Amniotic epithelial cell (primary cell): Measurements from ENCODE around the gene IL10.

ENCODE experiments used
- DNase-seq: peaks from one replicate; pipeline ENCODE4 v3.0.0-alpha.2; 2010; ENCODE audit warnings: low read depth

The IL10 gene

DNA sequence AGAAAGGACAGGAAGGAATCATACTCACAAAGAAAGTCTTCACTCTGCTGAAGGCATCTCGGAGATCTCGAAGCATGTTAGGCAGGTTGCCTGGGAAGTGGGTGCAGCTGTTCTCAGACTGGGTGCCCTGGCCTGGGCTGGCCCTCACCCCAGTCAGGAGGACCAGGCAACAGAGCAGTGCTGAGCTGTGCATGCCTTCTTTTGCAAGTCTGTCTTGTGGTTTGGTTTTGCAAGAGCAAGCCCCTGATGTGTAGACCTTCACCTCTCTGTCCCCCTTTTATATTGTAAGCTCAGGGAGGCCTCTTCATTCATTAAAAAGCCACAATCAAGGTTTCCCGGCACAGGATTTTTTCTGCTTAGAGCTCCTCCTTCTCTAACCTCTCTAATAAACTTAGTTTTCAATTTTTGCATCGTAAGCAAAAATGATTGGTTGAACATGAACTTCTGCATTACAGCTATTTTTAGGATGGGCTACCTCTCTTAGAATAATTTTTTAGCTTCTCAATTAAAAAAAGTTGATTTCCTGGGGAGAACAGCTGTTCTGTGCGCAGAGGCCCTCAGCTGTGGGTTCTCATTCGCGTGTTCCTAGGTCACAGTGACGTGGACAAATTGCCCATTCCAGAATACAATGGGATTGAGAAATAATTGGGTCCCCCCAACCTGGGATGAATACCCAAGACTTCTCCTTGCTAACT, at the start of gene IL10:
Gene IL10, minus strand, starts transcription at position 252 of the 695 bp plus-strand sequence. Its CDS starts 59 bp downstream, at position 193.
- DNase-seq: peak; percentile 79

DNA sequence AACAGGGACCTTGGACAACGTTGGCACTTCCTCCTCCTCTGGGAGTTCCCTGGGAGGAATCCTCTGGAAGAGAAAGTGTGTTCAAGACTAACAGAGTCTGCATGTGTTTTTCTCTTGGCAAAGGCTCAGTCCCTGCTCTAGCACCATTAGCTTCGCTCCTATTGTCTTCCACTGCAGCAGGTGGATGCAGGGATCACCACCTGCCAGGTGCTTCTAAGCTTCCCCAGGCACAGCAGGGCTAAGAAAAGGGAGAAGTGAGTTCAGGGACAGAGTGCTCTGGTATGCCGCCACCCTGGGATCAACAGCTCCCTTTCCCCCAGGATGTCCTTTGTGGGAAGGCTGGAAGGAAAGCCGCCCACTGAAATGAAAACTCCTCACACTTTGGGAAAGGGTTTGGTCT, 49.2 kb upstream of the IL10 start:
- no peak for DNase-seq

DNA sequence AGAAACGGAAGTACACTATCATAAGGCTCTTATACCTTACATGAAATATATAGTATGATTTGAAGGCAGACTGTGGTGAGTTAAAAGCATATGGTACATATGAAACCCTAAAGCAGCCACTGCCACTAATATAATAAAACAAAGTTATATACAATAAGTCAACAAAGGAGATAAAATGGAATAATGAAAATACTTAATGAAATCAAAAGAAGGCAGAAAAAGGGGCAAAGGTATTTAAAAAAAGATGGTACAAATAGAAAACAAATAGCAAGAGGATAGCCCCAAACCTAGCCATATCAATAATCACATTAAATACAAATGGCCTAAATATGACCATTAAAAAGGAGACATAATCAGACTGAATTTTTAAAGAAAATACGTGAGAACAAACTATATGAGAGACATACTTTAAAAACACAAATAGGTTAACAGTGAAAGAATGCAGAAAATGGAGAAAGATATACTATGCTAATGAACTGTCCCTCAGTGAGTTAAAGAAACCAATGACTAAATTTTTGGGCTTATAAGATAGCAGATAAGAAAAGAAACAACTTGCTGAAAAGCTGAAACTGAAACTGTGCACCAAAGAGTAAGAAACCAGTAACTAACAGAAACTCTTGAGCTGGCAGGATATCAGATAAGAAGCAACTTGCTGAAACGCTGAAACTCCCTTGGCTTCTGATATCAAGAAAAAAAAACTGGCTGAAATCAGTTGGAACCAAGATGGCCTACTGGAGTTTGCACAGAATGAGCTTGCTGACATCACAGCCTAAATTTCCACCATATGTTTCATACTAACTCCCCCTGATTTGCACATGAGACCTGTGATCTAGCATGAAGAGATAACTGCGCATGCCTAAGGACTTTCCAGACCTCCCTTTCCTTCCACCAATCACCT, 44.3 kb upstream of the IL10 start:
- DNase-seq: peak; percentile 52

DNA sequence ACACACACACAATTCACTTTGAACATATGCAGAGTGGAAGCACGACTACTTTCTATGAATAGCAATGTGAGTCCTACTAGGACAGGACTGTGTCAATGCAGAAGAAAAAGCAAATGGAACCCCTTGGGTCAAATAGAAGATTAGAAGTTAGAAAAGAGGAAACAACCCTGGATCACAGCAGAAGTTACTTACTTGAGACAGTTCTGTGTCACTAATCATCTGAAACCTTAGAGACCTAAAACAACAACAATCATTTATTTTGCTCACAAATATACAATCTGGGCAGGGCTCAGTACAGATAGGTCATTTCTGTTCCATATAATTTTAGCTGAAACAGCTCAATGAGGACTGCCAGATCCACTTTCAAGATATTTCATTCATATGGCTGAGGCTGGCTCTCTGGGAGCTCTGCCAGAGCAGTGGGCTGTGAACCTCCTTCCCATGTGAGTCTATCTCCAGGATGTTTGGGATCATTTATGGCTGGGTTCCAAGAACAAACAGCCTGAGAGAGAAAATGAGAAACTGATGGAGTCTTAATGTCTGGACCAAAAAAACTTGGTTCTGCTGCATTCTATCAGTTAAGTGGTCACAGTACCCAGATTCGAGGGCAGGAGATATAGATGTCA, 42.5 kb upstream of the IL10 start:
- peak; percentile 78 for DNase-seq

DNA sequence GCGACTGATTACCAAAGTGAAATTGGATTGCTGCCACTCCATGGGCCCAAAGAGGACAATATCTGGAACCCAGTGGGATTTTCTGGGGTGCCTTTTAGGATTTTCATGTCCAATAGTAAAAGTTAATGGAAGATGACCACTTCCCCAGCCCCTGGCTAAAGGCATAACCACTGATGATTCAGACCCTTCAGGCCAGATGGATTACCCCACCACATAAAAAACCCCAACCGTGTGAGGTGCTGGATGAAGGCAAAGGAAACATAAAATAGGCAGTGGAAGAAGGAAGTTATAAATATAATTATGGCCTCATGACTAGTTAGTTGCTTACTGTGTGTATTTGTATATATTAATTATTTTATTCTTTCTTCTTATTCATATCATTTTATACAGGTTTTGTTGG, 40.2 kb upstream of the IL10 start:
- peak; percentile 36 for DNase-seq

DNA sequence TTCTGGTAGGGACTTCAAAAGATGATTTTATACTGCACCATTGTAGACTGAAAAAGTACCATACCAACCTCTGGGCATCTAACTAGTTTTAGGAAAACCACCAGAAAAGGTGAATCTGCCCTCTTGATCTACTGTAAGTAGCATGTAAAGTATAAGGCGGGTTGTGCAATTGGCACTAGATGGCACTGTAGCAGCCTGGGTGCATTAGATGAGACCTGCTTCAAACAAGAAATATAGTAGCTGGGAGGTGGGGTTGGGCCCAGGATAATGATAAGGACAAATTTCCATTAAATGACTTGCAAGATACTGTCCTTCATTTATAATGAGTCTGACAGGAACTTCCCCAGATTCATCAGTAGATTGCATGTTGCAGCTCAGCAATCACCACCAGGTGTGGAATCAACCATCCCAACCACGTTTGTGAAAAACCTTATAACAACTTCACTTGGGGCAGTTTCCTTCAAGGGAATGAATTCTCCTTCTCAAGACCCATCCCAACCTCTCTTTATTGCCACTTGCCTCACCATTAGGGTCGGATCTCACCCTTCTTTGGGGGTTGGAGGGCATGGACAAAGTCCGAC, 37.3 kb upstream of the IL10 start:
- peak; percentile 52 for DNase-seq

DNA sequence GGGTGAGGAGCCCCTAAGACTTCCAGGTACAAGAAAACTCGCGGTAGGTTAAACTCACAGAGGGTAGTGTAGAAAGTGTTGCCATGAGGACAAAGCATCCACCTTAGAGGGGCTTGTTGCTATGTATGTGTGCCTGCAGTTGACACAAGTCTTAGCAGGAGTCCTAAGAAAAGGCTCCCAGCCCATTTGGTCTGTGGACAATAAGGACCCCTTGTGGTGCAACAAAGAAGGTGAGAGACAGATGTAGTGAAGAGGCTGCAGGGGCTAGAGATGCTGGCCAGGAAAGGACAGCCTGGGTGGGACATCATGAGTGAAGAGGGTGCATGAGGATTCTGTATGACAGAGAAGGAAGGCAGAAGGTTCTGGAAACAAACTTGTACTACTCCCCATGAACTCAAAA, 36.3 kb upstream of the IL10 start:
- peak; percentile 59 for DNase-seq

DNA sequence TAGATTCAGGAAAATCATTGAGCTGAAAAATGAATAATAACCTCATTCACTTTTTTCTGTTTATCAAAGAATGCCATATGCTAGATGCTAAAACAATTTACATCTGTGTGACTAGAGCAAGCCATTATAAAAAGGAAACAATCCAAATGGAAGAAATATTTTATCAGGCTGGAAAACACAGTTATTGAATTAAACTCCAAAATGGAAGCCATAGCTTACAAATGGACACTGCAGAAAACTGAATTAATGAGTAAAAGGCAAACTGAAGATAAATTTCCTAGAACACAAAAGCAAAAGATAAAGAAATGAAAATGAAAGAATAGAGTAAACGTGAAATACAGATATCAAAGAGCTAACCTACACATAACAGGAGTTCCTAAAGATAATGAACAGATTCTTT, 33.1 kb upstream of the IL10 start:
- DNase-seq: no peak

DNA sequence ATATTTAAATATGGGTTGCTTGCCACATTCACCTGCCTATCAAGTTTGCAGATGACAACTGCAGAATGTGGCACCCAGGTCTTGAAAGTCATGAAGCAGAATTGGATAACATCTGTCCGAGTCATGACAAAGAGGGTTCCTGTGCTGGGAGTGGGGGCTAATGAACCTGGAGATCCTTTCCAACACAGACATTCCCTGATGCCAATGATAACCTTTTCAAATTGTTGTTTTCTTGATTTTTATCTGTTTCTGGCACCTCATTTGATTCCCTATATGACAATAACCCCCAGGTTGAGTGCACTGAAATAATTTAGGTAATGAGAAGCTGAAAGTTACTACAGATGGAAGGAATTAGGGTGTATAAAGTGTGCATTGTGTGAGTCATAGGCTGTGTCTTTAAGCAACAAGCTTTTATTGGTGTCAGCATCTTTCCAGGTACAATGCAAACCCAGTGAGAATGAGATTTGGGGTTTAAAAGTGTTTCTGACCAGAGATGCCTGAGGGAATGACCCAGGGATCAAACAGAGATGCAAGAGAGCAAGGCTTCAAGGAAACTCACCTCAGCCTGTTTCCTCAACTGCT, 32.0 kb upstream of the IL10 start:
- DNase-seq: no peak

DNA sequence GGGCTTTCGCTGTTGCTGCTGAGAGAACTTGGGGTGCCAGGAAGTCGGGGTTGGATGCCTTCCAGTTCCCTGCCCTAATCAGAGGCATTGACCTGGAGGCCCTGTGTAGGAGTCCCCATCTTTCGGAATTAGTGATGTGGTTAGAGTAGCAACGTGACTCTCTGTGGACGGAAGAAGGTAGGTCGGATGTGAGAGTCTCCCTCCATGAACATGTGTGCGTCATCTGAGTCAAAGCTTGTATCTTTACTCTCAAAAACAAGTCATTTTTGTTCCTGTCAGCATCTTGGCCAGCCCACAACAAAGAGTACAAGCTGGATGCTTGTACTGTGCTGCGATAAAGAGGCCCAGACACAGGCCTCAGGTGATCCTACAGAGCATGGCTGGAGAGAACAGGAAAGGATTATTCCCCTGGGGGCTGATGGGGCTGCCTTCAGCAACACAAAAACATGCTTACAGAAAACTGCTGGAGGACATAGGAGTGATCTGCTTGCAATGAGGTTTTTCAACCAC, 31.0 kb upstream of the IL10 start:
- DNase-seq: no peak

DNA sequence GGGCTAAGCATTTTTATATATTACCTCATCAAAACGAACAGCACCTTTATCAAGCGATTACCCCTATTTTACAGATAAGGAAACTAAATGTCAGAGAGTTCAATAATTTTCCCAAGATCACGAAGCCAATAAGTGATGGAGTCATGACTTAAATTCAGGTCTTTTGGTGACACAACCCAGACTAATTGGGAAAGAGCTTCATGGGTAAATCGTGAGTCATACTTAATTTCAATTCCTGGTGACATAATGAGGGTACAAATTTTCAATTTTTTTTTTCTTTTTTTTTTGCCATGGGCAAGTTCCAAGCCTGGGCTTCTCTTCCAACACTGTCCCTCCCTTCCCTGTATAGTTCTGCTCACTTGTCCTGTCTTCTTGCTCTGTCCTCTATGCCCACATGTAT, 30.1 kb upstream of the IL10 start:
- DNase-seq: no peak

DNA sequence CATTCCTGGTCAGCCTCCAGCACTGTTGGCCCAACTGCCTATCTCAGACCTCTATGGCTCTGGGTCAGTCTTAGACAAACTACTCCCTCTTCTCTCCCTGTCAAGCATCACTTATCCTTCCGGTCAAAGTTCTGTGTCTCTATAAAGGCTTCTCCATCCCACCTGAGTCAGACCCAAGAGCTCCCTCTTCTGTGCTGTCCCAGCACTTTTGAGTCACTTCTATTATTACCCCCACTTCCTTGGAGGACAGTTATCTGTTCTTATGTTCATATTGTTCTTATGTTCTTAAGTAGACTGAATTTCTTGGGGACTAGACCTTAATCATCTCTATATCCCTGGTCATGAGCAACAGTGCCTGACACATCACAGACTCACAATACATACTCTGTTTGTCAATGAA, 29.2 kb upstream of the IL10 start:
- peak; percentile 7 for DNase-seq

DNA sequence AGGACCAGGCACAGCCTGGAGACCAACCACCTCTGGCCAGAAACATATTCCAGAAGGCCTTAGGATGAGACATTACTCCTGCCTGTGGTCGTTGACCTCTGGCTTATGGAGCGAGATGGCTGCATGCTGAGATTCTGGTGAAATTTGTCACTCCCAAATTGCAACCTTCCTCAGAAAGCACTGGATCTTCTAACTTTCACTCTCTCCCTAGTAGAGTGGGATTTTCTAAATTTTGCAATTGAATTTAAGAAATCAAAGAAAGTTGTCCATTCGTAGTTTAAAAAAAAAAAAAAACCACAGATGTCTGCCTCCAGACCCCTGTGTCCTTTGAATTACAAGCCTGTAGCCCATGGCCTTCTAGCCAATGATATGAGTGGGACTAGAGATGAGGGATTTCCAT, 28.6 kb upstream of the IL10 start:
- DNase-seq: no peak

DNA sequence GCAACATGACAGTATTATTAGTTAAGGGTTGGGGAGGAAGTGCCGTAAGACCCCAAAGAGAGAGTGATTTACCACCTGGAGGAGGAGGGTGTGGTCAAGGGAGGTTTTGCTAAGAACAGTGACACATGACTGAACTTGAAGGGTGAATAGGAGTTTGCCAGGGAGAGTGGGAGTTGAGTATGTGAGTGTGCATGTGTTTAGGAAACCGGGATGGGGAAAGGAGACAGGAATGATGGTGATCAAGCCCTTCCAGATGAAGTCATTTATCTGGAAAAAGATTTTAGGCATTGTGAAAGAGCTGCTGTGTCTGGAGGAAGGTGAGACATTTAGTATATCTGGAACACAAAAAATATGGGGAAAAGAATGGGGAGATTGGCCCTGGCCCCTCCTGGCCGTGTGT, 28.1 kb upstream of the IL10 start:
- peak; percentile 54 for DNase-seq

DNA sequence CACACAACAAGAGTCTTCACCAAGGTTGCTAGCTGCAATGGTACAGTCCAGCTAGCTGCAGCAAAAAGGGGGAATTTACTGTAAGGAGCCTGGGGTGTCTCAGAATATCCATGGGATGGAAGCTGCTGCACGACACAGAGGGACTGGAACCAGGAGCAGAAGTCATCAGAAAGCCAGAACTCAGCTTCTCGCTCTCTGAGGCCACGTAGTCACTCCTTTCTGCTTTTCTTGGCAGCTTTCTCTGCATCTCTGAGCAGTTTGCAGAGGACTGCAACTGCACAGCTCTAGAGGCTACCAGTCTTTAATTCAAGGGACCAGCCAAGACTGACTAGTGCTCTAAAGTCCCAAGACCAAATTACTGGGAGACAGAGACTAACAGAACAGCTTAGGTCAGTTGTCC, 27.0 kb upstream of the IL10 start:
- no peak for DNase-seq

DNA sequence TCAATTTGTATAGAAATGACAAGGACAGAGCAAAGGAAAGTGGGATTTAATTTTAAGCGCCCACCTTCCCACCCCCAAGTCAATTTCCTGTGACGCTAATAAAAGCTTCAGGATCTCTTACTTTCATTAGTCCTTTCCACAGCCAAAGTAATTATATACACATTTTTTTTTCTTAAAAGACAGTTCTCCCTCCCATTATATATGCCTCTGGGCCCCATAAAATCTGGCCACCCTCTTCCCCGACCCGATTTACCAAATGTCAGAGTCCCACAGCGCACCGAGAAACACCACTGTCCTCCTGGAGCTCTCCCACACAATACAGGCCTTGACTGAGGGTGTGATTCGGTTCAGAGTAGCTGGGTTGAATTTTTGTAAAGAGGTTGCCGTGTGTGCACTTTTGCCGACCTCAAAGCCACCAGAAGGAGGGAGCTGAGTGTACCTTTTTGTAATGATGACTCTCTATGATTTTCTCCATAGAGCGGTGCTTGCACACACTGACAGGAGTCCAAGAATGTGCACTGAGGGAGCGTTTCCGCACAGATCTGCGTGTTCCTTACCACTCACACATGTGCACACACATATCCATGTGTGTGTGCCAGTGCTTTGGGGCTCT, 26.2 kb upstream of the IL10 start:
- DNase-seq: no peak

DNA sequence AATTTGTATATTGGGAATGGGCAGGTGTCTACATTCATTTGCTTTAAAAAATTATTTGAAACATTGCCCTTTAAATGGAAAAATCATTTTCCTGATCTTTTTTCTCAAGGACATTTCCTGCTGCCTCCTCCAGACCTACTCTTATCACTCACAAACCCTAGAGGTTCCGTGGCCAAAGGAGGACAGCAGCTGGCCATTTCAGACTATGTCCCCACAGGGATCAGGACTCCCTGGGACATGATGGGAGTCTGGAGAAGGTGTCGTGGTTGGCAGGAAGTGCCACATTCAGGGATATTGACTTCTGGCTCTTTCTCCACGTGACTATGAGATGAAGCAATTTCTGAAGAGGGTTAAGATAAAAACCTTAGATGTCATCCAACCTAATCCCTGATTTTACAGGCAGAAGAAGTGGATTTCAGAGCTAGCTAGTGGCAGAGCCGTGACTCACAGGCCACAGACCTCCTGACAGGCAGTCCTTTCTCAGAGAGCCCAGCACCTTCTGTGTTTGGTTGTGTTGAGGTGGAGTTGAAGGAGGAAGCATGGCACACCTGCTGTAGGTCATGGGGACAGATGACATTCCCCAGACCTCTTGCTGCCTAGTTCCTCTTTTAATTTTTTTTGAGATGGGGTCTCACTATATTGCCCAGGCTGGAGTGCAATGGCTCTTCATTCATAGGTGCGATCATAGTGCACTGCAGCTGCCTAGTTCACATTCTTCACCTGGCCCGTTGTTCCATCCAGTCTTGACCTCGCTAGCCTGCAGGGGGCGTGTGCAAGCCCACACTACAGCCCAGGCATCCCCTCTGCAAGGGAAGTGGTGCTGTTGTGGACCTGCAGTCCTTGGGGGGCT, 25.5 kb upstream of the IL10 start:
- peak; percentile 82 for DNase-seq

DNA sequence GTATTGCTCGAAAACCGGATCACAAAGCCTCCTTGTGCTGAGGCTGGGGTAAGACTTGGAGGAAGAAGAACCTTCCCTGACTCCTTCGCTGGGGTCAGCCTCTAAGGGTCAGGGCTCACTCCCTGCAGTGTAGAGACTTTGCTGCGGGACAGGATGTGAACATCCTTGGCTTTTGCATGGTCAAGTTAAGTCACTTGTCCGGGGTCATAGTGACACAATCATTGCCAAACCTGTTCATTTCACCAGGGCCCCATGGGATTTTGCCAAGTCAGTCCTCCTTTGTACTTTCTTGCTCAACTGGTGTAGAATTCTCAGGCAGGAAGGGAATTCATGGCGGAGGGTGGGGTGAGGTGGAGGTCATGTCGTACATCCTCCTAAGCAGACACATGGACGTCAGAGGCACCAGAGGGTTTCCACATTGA, 24.7 kb upstream of the IL10 start:
- DNase-seq: peak; percentile 49

DNA sequence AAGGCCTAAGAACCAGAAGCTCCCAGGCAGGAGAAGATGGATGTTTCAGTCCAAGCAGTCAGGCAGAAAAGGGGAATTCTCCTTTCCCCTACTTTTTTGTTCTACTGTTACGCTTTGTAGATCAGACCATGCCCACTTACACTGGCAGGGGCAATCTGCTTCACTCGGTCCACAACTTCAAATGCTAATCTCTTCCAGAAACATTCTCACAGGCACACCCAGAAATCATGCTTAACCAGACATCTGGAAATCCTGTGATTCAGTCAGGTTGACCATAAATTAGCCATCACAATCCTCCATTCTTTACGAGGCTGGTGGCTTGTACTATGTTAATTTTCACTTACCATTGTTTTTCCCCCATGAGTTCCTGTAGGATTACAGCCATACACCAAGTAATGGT, 23.8 kb upstream of the IL10 start:
- no peak for DNase-seq

DNA sequence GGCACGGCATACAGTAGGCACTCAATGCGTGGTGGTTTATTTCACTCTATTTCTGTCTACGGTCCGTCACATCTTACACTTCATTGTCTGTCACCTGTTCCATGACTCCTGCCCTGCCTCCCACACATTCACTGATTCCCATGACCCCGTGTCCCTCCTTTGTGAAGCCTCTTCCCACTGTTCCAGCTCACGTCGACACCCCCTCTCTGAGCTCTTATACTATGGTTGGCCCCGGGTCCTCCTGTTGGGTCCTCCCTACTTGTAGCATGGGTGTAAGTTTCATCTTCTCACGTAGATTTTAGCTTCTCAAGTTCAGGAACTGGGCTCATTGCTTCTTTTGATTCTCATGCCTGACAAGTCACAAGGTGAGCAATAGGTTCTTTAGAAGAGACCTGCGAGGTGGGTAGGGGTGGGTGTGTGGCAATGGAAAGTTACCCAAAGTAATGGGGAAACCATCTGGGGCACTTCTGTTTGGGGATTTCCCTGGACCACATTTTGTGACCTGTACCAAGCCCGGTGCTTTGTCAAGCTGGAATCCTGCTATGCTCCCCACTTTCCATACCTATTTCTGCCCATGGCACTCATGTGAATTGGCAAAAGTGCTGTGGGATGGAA, 22.1 kb upstream of the IL10 start:
- no peak for DNase-seq
